Right lung (tissue), 5 donors: ENCODE measurements around the gene HIVEP2. TPM values are rescaled to one million over a fixed set of nuclear protein-coding genes. Genes with fewer than 3 reads are reported as not detected.
A peak's percentile ranks its signal among the peaks of the same experiment; 100 is the strongest.

Experiments
- DNase-seq, 2 donors: peaks; one replicate each; pipeline ENCODE4 v3.0.0-alpha.2; 2013
- polyA plus RNA-seq, 5 donors: library from polyadenylated mRNA; unstranded; fragments of 120-200 nt; gene quantifications; one replicate each; pipeline versions ENCODE4 v1.2.1 to v1.2.3, GENCODE V29; 2013; ENCODE audit warnings: inconsistent platforms in 1 of 5, low replicate concordance in 1 of 5; ENCODE audit not compliant: insufficient read length in 5 of 5, insufficient read depth in 1 of 5

Gene HIVEP2
- polyA plus RNA-seq, 5 donors = 8.4 to 14.1 (median 12.1) TPM

GRCh38 chr6:142867355-142867801, 77.6 kb downstream of the HIVEP2 start:
- peak; percentile 44 to 52 for DNase-seq

- DNase-seq = no peak
Measured at GRCh38 chr6:142863981-142864380, 81.0 kb downstream of the HIVEP2 start.

GRCh38 chr6:142861711-142862110, 83.3 kb downstream of the HIVEP2 start:
- no peak for DNase-seq

- no peak for DNase-seq
Measured at GRCh38 chr6:142860498-142860897, 84.5 kb downstream of the HIVEP2 start.

- no peak for DNase-seq
Measured at GRCh38 chr6:142857796-142858555, 87.0 kb downstream of the HIVEP2 start.

- DNase-seq = no peak
Measured at GRCh38 chr6:142857233-142857761, 87.7 kb downstream of the HIVEP2 start.

- no peak for DNase-seq
Measured at GRCh38 chr6:142856624-142857232, 88.2 kb downstream of the HIVEP2 start.

- no peak for DNase-seq
Measured at GRCh38 chr6:142855893-142856623, 88.9 kb downstream of the HIVEP2 start.

- no peak for DNase-seq
Measured at GRCh38 chr6:142854589-142855488, 90.1 kb downstream of the HIVEP2 start.

- no peak for DNase-seq
Measured at GRCh38 chr6:142853244-142854180, 91.5 kb downstream of the HIVEP2 start.

- DNase-seq = no peak
Measured at GRCh38 chr6:142851601-142852000, 93.4 kb downstream of the HIVEP2 start.

GRCh38 chr6:142850679-142851423, 94.1 kb downstream of the HIVEP2 start:
- DNase-seq = no peak

GRCh38 chr6:142848976-142849375, 96.0 kb downstream of the HIVEP2 start:
- DNase-seq = no peak

GRCh38 chr6:142848156-142848555, 96.8 kb downstream of the HIVEP2 start:
- no peak for DNase-seq

- DNase-seq = no peak
Measured at GRCh38 chr6:142846883-142847287, 98.1 kb downstream of the HIVEP2 start.

- no peak for DNase-seq
Measured at GRCh38 chr6:142846459-142846831, 98.5 kb downstream of the HIVEP2 start.

GRCh38 chr6:142845624-142846458, 99.1 kb downstream of the HIVEP2 start:
- peak; percentile 75 to 78 for DNase-seq

GRCh38 chr6:142845143-142845571, 99.8 kb downstream of the HIVEP2 start:
- no peak for DNase-seq
